HuH-7.5 (cell line): ENCODE data around the gene MYPN.
A peak's percentile ranks its signal among the peaks of the same experiment; 100 is the strongest.
"Not testable (repeated sequence)": the region's sequence is repeated elsewhere in the genome, so short reads cannot be mapped to it uniquely, and the experiment has no call there.

Experiments
- DNase-seq: peaks from one replicate; pipeline ENCODE4 v3.0.0; 2011; ENCODE audit warnings: low spot score

Gene MYPN

GRCh38 chr10:68135362-68135761 is 26.1 kb downstream of the MYPN start:
- no peak for DNase-seq

GRCh38 chr10:68135922-68136792 is 26.9 kb downstream of the MYPN start:
- DNase-seq: no peak

DNA sequence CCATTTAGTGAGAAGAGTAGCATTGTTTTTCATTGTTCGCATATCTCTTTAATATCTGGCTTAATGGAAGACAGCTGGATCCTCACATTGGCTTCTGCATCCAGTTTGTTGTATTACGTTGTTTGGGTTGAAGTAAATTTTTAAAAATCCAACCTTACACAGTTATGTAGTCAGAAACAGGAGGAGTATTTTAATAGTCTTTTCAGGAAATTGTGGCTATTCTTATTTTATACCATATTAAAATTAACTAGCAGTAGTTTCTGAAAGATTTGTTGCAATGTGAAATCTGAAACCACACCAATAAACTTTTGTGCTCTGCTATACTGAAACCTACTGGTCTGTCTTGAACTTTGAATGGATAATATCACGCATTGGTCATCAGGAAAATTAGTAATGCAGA is 27.9 kb downstream of the MYPN start:
- no peak for DNase-seq

DNA sequence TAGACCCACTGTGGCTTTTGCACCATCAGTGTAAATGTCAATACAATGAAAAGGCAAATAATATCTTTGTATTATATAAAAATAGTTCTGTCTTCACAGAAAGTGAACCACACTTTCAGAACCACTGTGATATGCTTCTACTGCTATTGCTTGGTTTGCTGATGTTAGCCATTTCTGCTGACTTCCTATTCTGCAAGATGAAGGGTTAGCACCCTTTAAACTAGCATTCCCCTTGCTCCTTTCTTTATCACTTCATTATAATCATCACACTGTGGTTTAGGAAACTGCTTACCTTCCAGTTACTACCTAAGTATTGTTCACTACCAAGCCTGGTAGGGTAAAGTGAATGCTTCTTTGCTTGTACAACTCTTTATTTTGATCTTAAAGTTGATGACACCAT is 29.2 kb downstream of the MYPN start:
- no peak for DNase-seq

GRCh38 chr10:68139448-68140272 is 30.4 kb downstream of the MYPN start:
- DNase-seq: no peak

- DNase-seq: no peak
Observed at GRCh38 chr10:68142761-68143160, 33.5 kb downstream of the MYPN start.

DNA sequence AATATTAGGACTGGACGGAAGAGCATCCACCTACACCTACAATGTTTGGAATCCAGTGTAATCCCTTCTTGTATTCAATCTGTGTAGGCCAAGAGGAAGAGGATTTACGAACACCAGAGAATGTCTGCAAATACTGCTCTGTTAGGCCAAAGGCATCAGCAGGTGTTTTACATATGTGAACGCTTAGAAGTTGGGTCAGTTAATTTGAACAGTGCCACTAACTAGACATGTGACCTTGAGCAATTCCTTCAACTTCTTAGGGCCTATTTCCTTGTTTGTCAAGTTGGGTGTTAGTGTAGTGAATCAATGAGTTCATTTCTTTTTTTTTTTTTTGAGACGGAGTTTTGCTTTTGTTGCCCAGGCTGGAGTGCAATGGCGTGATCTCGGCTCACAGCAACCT is 35.4 kb downstream of the MYPN start:
- DNase-seq: no peak

DNA sequence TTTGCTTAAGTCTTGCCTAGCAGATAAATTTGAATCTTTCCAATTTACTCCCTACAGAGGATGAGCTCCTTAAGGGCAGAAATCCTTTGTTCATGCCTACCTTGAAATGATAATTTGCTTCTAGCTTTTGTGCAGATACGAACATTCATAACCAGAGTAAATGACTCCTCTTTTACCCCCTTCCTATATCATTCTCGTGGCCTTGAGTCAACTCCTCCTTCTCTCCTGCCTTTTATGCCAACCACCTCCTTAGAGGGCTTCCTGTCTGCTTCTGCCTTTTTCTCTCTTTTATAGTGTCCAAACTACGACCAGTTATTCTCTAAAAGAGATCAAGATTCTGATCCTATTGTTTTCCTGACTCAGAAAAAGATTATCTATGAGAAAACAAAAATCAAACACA is 36.4 kb downstream of the MYPN start:
- no peak for DNase-seq

- DNase-seq: no peak
Observed at GRCh38 chr10:68146133-68146532, 36.8 kb downstream of the MYPN start.

- no peak for DNase-seq
Observed at GRCh38 chr10:68151453-68151852, 42.2 kb downstream of the MYPN start.

DNA sequence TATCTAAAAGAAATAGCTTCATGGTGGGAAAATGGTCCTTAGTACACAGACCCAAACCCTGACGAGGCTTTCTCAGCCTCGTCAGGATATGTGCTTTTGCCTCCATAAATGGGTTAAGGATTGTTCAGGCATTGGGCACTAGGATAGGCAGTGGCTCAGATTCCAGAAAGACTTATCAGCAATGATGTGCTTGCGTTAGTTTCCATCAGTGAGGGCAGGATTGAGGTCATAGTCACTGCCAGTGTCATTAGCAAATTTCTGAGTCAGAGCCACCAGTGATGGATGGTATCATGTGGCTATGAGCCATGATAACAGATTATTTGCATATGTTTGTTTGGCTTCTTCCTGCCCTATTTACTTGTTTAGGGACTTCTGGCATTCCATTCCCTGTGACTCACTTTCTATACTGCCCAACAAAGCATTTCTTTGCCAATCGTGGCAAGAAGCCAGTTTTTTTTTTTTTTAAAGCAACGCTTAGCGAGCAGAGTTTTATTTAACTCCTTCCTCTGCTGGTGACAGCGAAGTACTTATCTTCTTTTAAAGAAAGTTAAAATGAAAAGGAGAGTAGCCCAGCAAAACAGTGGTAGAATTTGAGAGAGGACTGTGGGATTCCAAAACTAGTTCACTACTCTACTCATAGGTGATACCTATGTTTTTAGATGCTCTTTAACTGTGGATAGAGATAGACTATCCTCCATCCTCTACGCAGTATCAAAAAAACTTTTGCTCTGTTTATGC is 44.4 kb downstream of the MYPN start:
- DNase-seq: peak; percentile 20

- DNase-seq: no peak
Observed at GRCh38 chr10:68154211-68154497, 44.9 kb downstream of the MYPN start.

DNA sequence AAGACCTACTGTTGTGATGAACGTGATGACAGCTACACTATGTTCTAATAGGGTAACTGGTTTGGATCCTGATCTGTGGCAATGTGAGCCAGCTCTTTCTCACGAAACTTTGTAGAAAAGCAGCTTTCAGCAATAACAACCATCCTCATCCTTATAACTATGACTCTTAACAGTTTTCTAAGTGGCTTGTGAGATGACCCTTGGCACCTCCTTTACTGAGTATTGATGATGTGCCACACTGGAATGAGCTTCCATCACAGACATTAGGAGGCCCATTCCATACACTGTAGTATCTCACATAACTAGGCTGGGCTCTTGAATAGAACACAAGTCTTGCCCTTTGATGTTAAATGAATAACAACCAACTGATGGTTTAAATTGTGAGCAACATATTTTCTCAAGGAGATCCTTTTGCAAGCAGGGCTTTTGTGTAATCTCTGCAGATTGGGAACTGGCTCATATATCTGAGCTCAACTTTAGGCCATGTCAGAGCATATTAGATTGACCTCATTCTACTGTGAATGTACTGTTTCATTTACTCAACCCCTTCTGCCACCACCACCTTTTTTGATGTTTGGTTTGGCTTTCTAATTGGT is 46.4 kb downstream of the MYPN start:
- DNase-seq: no peak

DNA sequence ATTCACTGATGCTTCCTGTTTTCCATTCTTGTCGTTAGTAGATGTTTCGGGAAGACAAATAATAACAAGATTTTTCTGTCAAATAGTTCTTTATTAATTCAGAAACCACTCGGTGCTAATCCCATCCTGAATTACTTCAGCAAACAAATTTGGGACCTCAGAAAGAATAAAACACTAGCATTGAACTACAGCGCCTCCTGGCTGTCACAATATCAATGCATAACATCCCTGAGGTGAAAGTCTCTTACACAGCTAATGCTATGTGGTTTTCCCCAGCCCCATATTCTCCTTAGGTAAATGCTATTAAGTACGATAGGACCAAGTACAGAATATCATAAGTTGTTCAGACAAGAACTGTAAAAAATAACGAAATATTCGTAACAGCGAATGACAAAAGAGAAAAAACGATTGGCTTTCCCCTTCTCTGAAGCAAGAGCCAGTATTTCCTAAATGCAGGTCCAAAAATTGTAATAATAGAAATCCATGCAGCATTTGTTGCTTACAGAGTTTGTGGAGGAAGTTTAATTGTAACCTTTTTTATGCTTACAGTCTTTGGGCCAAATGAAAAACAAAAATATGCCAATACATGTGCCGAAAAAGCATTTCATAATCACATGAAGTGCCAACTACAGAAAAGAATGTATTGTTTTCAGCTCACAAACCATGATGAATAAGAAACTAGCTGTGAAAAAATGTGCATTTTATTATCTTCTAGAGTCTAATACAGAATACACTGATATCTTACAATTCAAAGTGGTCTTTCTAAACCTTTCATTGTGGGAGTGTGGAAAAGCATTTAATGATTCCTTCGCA is 47.3 kb downstream of the MYPN start:
- DNase-seq: no peak

DNA sequence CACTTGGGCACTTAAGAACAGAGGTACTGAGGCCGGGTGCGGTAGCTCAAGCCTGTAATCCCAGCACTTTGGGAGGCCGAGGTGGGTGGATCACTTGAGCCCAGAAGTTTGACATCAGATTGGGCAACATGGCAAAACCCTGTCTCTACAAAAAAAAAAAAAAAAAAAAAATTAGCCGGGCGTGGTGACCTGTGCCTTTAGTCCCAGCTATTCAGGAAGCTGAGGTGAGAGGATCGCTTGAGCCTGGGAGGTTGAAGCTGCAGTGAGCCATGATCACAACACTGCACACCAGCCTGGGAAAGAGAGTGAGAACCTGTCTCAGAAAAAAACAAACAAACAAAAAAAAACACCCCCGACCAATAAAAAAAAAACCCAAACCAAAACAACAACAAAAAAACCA is 48.2 kb downstream of the MYPN start:
- not testable (repeated sequence) for DNase-seq

DNA sequence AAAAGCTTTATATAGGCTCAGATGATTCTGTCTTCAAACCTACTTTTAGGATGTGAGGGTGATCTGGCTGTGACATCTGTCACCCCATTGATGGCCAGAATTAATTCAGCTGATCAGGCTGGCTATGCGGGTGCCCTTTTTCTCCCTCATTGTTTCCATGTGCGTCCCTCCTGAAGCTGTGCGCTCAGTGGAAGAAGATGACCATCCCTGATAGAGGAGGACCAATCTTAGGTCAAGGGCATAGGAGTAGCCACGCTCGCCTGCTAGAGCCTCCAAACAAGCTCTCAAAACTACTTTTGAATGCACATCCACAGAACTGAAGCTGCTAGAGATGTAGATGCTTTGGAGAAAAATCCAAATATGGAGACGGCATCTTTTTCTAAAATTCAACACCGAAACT is 48.7 kb downstream of the MYPN start:
- no peak for DNase-seq

GRCh38 chr10:68163735-68164134 is 54.4 kb downstream of the MYPN start:
- DNase-seq: no peak

DNA sequence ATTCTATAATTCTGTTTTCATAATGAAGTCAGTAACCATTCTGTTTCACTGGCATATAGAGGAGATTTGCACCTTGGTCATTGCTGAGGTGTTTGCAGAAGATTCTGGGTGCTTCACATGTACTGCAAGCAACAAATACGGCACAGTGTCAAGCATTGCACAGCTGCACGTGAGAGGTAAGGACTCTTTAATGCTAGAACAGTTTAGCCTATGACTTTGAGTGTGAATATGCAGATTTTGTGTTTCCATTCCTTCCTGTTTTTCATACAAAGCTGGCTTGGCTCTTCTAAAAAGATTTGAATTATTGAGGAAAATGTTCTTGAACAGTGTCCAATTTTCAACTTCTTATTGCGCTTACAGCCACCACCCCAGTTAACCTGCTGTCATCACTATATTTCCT is 56.4 kb downstream of the MYPN start:
- DNase-seq: no peak

DNA sequence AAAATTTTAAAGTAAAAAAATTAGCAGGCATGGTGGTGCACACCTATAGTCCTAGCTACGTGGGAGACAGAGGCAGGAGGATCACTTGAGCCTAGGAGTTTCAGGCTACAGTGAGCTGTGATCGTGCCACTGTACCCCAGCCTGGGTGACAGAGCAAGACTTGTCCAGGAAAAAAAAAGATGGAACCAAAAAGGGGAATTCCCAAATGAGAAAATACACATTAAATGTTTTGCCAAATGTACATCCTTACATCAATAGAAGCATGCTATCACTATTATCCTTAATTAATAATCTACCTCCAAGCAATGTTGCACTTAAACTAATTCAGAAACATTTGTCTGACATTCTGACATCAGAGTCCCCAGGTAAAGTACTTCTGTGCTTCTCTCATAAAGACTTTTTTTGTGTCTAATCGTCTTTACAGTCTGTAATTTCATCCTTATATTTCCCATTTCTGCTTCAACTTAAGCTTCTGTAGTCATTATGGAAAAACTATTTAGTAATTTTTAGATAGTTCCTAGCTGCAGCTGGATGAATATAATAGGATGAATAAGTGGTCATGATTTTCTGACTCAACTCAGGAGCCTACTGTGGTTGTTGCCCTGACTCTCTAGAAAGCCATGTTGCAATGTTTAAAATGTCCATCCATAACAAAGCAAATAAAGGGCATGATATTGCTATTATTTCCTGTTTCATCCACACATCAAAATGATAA is 57.7 kb downstream of the MYPN start:
- DNase-seq: no peak

GRCh38 chr10:68167586-68168189 is 58.4 kb downstream of the MYPN start:
- DNase-seq: no peak
